IPS-18c (cell line): ENCODE results near the gene GLIS1.

Source experiments
- H3K4me3 ChIP-seq: 2 replicates; pipeline ENCODE4 v1.7.0; 2013; ENCODE audit warnings: low read depth, mild to moderate bottlenecking, low read length, moderate library complexity; ENCODE audit not compliant: insufficient read depth
- H3K9me3 ChIP-seq: one replicate; pipeline ENCODE4 v1.6.1; 2013; ENCODE audit warnings: mild to moderate bottlenecking, low read length, moderate library complexity; ENCODE audit not compliant: control insufficient read depth, insufficient read depth

GLIS1 gene

GRCh38 chr1:53542551-53542950, 196.4 kb downstream of the GLIS1 start:
- Histone ChIP-seq H3K9me3 (peaks cover under 1% of the 10 kb centered on the region), H3K4me3 (no peak overlapping the region)

GRCh38 chr1:53541761-53542550, 197.0 kb downstream of the GLIS1 start:
- no peak overlapping the region for H3K4me3 ChIP-seq
- no peaks in the 10 kb centered on the region for H3K9me3 ChIP-seq

DNA sequence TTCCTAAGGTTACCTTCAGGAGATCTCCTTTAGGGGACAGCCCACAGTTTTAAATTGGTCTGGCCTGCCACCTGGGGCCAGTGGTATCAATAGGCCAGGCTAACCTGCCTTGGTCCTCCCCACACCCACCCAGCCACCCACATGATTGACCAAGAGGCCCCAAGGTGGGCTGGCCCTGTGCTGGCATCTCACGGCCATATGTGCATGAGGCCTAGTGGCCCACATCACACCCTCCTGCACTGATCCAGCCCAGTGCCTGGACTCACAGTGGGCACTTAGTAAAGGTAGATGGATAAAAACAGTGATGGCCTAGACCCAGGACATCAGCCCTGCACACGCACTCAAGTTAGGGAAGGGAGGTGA, 197.7 kb downstream of the GLIS1 start:
- no peak overlapping the region for H3K4me3 ChIP-seq
- no peaks in the 10 kb centered on the region for H3K9me3 ChIP-seq

- Histone ChIP-seq H3K4me3 (no peak overlapping the region), H3K9me3 (no peaks in the 10 kb centered on the region)
Measured at GRCh38 chr1:53540604-53541262, 198.2 kb downstream of the GLIS1 start.

GRCh38 chr1:53539711-53540603, 199.0 kb downstream of the GLIS1 start:
- Histone ChIP-seq H3K9me3 (no peaks in the 10 kb centered on the region), H3K4me3 (no peak overlapping the region)

GRCh38 chr1:53539226-53539625, 199.7 kb downstream of the GLIS1 start:
- H3K4me3 ChIP-seq, result no peak overlapping the region

GRCh38 chr1:53536606-53537005, 202.4 kb downstream of the GLIS1 start:
- no peaks in the 10 kb centered on the region for H3K9me3 ChIP-seq
- no peak overlapping the region for H3K4me3 ChIP-seq

More at GRCh38 chr1:53539226-53539625, 199.7 kb downstream of the GLIS1 start:
- no peaks in the 10 kb centered on the region for H3K9me3 ChIP-seq

DNA sequence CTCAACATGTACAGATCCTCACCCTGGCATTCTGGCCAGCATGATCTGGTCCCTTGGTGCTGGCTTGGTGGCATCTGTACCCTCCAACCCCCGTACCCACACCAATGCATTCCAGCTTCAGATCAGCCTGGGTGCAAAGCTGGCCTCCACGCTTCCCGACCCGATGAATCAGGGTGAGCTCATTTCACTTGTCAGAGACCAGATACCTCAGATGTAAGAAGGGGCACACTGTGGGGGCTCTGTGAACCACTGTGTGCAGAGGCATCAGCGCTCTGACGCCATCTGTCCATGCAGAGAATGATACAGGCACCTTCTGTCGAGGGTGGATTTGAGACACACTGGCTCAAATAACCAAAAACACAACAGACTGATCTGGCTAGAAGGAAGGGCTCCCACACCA, 203.1 kb downstream of the GLIS1 start:
- no peak overlapping the region for H3K4me3 ChIP-seq
- H3K9me3 ChIP-seq, result no peaks in the 10 kb centered on the region

GRCh38 chr1:53535226-53535625, 203.7 kb downstream of the GLIS1 start:
- H3K4me3 ChIP-seq, result no peak overlapping the region
- no peaks in the 10 kb centered on the region for H3K9me3 ChIP-seq

DNA sequence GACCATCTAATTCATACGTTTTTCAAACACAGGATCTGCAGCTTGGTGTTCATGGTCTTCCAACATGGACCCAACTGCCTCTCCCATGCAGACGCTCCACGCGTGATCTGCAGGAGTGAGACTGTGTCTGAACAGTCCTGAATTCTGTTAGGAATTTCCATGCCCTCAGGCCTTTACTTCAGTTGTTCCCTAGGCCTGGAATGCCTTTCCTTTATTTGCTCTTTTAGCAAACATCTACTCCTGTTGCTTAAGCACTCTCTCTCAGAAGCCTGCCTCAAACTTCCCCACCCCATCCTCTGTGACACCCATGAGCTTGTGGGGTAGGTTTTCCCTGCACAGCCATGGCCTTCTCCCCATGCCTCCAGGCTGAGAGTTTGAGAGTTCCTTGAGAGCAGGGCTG, 206.1 kb downstream of the GLIS1 start:
- Histone ChIP-seq H3K4me3 (no peak overlapping the region), H3K9me3 (no peaks in the 10 kb centered on the region)

DNA sequence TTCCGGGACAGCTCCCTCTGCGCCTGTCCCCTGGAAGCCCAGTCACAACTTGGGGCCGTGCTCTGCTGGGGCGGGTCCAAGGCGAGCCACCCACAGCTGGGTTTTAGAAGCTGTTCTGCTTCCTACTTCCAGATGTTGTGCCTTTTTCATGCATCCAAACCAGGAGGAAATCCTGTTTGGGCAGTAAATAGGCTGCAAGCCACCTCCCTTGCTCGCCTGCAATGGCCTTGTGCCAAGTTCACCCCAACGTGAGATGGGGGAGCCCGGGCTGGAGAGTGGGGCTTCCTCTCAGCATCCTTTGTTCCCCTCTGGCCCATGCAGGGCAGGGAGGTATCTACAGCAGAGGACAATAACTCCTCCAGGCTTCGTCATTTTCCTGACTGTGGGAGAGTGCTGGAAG, 206.6 kb downstream of the GLIS1 start:
- no peaks in the 10 kb centered on the region for H3K9me3 ChIP-seq
- no peak overlapping the region for H3K4me3 ChIP-seq

GRCh38 chr1:53530550-53530949, 208.4 kb downstream of the GLIS1 start:
- Histone ChIP-seq H3K9me3 (no peaks in the 10 kb centered on the region), H3K4me3 (no peak overlapping the region)

GRCh38 chr1:53529555-53529954, 209.4 kb downstream of the GLIS1 start:
- Histone ChIP-seq H3K4me3 (no peak overlapping the region), H3K9me3 (no peaks in the 10 kb centered on the region)

DNA sequence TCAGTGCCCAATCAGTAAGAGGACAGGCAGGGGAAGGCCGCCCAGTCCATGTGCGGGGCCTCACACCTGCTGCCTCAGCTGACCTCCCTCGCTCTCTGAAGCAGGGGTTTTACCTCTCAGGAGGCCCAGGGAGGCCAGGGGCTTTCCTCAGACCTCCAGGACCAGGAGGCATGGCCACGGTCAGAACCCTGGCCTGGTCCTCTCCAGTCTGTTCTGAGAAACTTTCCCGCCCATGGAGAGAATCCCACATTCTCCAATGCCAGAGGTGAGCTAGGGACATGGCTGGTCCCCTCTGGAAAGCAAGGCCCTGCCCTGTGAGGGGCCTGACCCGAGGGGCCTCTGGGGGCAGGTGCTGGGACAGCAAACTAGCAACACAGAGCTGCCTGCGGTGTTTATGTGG, 211.6 kb downstream of the GLIS1 start:
- H3K4me3 ChIP-seq, result no peak overlapping the region
- H3K9me3 ChIP-seq, result no peaks in the 10 kb centered on the region

GRCh38 chr1:53526451-53527101, 212.4 kb downstream of the GLIS1 start:
- Histone ChIP-seq H3K9me3 (no peaks in the 10 kb centered on the region), H3K4me3 (no peak overlapping the region)

DNA sequence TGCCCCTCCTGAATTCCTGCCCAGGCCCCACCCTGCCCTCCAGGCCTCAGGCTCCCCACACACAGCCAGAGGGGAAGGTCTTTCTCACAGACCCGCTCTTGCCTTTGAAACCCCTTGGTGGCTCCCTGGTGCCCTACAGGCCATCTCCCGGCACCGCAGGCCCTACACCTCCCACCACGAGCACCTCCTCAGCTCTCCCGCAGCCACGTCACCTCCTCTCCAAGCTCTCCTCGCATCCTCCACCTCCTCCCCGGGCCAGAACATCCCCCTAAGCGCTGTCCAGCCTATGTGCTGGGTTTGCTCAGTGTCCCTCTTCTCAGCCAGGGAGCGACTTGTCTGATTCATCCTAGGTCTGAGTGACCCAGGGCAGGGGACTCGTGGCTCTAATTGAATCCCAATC, 213.4 kb downstream of the GLIS1 start:
- Histone ChIP-seq H3K9me3 (no peaks in the 10 kb centered on the region), H3K4me3 (no peak overlapping the region)
